Endothelial cell of umbilical vein (primary cell): ENCODE results near the gene GPR18. TPM values are rescaled to one million over a fixed set of nuclear protein-coding genes. Genes with fewer than 3 reads are reported as not detected.

Experiments used
- BruUV-seq: library from RNA; stranded (reverse); fragments of 400-500 nt; replicated peaks from 2 replicates; lab custom pipeline; 2021; lab: Mats Ljungman, UMichigan
- CTCF ChIA-PET: fragments of 300-600, 350-600 bp; sonication (Branson Sonifier 250); formaldehyde crosslinking; loops from one replicate; lab custom pipeline; 2021; ENCODE audit warnings: antibody characterized with exemption, inconsistent platforms; lab: Charles Lee
- POLR2A ChIA-PET: fragments of 300-600, 350-600 bp; sonication (Branson Sonifier 250); formaldehyde crosslinking; loops from one replicate; lab custom pipeline; 2021; ENCODE audit warnings: antibody characterized with exemption, inconsistent platforms; lab: Charles Lee
- DNase-seq: peaks from one replicate; pipeline ENCODE4 v3.0.0-alpha.2; 2011; ENCODE audit warnings: low read depth, low spot score
- FAIRE-seq: peaks from 2 replicates; lab custom pipeline; 2011; peaks lifted over from hg19 to GRCh38; lab: Jason Lieb, UNC
- H2AFZ ChIP-seq: 2 replicates; pipeline ENCODE4 v1.6.0; 2012; ENCODE audit warnings: low read depth, low read length, control low read depth, inconsistent platforms
- H3K27ac ChIP-seq: 2 replicates; pipeline ENCODE4 v1.5.1; 2011; ENCODE audit warnings: low read depth, mild to moderate bottlenecking, control low read depth, low read length, moderate library complexity; ENCODE audit not compliant: insufficient read depth
- H3K27me3 ChIP-seq, 2 experiments: 2 replicates each; pipeline versions ENCODE4 v1.6.0 to v1.6.1; 2011; ENCODE audit warnings: low read length in 2 of 2, mixed read lengths in 1 of 2; ENCODE audit not compliant: control insufficient read depth in 2 of 2, insufficient read depth in 2 of 2
- H3K36me3 ChIP-seq, 2 experiments: 2 replicates in 1 of 2; 3 replicates in 1 of 2; pipeline ENCODE4 v1.5.1; 2011; ENCODE audit warnings: low read length in 2 of 2, mild to moderate bottlenecking in 1 of 2, moderate library complexity in 1 of 2; ENCODE audit not compliant: control insufficient read depth in 2 of 2, insufficient read depth in 2 of 2; ENCODE audit errors: extremely low read depth in 1 of 2
- H3K4me1 ChIP-seq: 3 replicates; pipeline ENCODE4 v1.5.1; 2011; ENCODE audit warnings: mild to moderate bottlenecking, low read length; ENCODE audit not compliant: control insufficient read depth, insufficient read depth; ENCODE audit errors: extremely low read depth
- H3K4me2 ChIP-seq: 2 replicates; pipeline ENCODE4 v1.6.1; 2011; ENCODE audit warnings: low read length, control low read depth, mixed read lengths; ENCODE audit not compliant: insufficient read depth
- H3K4me3 ChIP-seq, 3 experiments: fragments of 200-600 bp in 1 of 3; sonication (generic), shearing (Covaris generic) in 1 of 3; replicated peaks in 1 of 3; 2 replicates each; pipeline ENCODE4 v1.5.1; 2011 to 2016; ENCODE audit warnings: control low read depth in 3 of 3, low read length in 3 of 3, mild to moderate bottlenecking in 2 of 3, inconsistent platforms in 1 of 3, low read depth in 1 of 3, moderate library complexity in 1 of 3; ENCODE audit not compliant: insufficient read depth in 1 of 3
- H3K79me2 ChIP-seq: 2 replicates; pipeline ENCODE4 v1.6.0; 2012; ENCODE audit warnings: low read length, inconsistent platforms; ENCODE audit not compliant: control insufficient read depth, insufficient read depth
- H3K9ac ChIP-seq: replicated peaks from 2 replicates; pipeline ENCODE3; 2011; ENCODE audit warnings: low read length, control low read depth; ENCODE audit not compliant: insufficient read depth; ENCODE audit errors: extremely low read depth
- H3K9me1 ChIP-seq: replicated peaks from 3 replicates; pipeline ENCODE4 v1.6.0; 2011; ENCODE audit warnings: mild to moderate bottlenecking, low read length; ENCODE audit not compliant: control insufficient read depth, insufficient read depth; ENCODE audit errors: extremely low read depth
- H3K9me3 ChIP-seq: replicated peaks from 2 replicates; pipeline ENCODE4 v1.5.1; 2012; ENCODE audit warnings: low read length, inconsistent platforms; ENCODE audit not compliant: control insufficient read depth, insufficient read depth
- H4K20me1 ChIP-seq: replicated peaks from 2 replicates; pipeline ENCODE3; 2011; ENCODE audit warnings: mild to moderate bottlenecking, low read length; ENCODE audit not compliant: control insufficient read depth, insufficient read depth; ENCODE audit errors: extremely low read depth
- CTCF ChIP-seq, 2 donors: IDR thresholded peaks; 1 replicate in 1 of 2; 2 replicates in 1 of 2; pipeline ENCODE4 v1.5.1; 2011; ENCODE audit warnings: low read length in 2 of 2, mild to moderate bottlenecking in 2 of 2, moderate library complexity in 2 of 2, control low read depth in 1 of 2, inconsistent platforms in 1 of 2, low read depth in 1 of 2; ENCODE audit not compliant: insufficient read depth in 1 of 2; ENCODE audit errors: extremely low read depth in 1 of 2
- EZH2 ChIP-seq: IDR thresholded peaks from 2 replicates; pipeline ENCODE4 v1.6.1; 2012; ENCODE audit warnings: borderline replicate concordance, low read depth, mild to moderate bottlenecking, moderate library complexity, low read length, inconsistent platforms; ENCODE audit not compliant: severe bottlenecking
- FOS ChIP-seq: IDR thresholded peaks from 2 replicates; pipeline ENCODE4 v1.6.1; 2011; ENCODE audit warnings: mild to moderate bottlenecking, low read length, moderate library complexity, borderline replicate concordance; ENCODE audit not compliant: insufficient read depth
- GATA2 ChIP-seq: IDR thresholded peaks from 2 replicates; pipeline ENCODE4 v1.7.0; 2011; ENCODE audit warnings: low read depth, mild to moderate bottlenecking, moderate library complexity, mixed read lengths, low read length; ENCODE audit not compliant: insufficient read length, insufficient read depth
- JUN ChIP-seq: IDR thresholded peaks from 2 replicates; pipeline ENCODE4 v1.6.1; 2011; ENCODE audit warnings: borderline replicate concordance, low read depth; ENCODE audit not compliant: insufficient read length, insufficient read depth
- MYC ChIP-seq: IDR thresholded peaks from one replicate; pipeline ENCODE4 v1.6.1; 2011; ENCODE audit warnings: mild to moderate bottlenecking, low read depth, low read length
- POLR2A ChIP-seq: IDR thresholded peaks from 2 replicates; pipeline ENCODE4 v1.6.1; 2012; ENCODE audit warnings: low read depth, mild to moderate bottlenecking, control low read depth, low read length
- POLR2AphosphoS5 ChIP-seq: IDR thresholded peaks from 2 replicates; pipeline ENCODE4 v1.6.1; 2012; ENCODE audit warnings: low read depth, mild to moderate bottlenecking, control low read depth, low read length, moderate library complexity; ENCODE audit not compliant: insufficient read depth
- dilution Hi-C: fragments of 300-500 bp; cut with MboI; formaldehyde crosslinking; loops from one replicate; pipeline ENCODE4 v1.15.0; 2019; ENCODE audit warnings: low sequenced_read_pairs; ENCODE audit not compliant: extremely low pct_ligation_motif_present
- intact Hi-C: fragments of 100-400 bp; cut with micrococcal nuclease; formaldehyde crosslinking; loops from one replicate; pipeline ENCODE4 v1.10.0; 2022
- polyA plus RNA-seq, 4 experiments: library from polyadenylated mRNA; depleted of rRNA in 3 of 4; stranded (reverse) in 3 of 4; unstranded in 1 of 4; fragments of >200 nt; gene quantifications; 2 replicates each; pipeline versions ENCODE4 v1.2.1 to v1.2.3, GENCODE V29; 2011 to 2012; ENCODE audit warnings: missing spikeins in 1 of 4
- total RNA-seq: library from RNA; stranded (reverse); gene quantifications from 2 replicates; pipeline ENCODE4 v1.2.3, GENCODE V29; 2021
- TF ChIP-seq, protein P1 (sequence below): IDR thresholded peaks from 2 replicates; pipeline ENCODE4 v1.6.1; 2011; ENCODE audit not compliant: insufficient read depth, insufficient read length

Gene GPR18
- total and polyA plus RNA-seq, 2 donors (not counting 3 experiments of a cell fraction or from before 2014, with no cell fraction given) = not detected

DNA sequence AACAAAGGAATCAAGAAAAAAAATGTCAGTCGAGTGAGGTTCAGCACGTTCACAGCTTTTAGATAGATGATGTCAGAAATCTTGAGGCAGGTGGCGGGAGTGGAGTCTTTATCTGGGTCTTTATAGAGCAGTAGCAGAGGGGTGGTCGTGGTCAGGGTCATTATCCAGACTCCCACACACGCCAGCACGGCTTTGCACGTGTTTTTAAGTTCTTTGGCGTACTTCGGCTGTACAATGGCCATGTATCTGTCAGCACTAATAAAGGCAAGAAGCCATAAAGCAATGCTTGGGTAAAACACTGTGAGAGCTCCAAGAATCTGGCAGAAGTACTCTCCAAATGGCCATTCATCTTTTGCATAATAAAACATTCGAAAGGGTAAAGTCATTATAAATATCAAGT is 2.9 kb downstream of the GPR18 start:
- CTCF ChIA-PET = interaction anchor here (0.8 to 2.7 kb wide), 3 partner anchors 11 to 79 kb away, joined by 3 to 14 read pairs (median 7); no protein-coding TSS in a partner anchor
- Histone ChIP-seq H3K4me2 (no peak overlapping the region), H3K27me3 (no peaks in the 10 kb centered on the region), H3K79me2 (no peaks in the 10 kb centered on the region), H3K36me3 (peaks cover 0 to 2% of the 10 kb centered on the region in 2 experiments), H3K9me3 (no peaks in the 10 kb centered on the region), H4K20me1 (no peaks in the 10 kb centered on the region), H2AFZ (no peak overlapping the region), H3K9ac (no peak overlapping the region), H3K9me1 (no peaks in the 10 kb centered on the region), H3K4me3 (no peak overlapping the region), H3K4me1 (peaks cover 9% of the 10 kb centered on the region), H3K27ac (no peak overlapping the region)
- POLR2A ChIA-PET = no interaction called here
- no peak for DNase-seq
- no peak for FAIRE-seq
- TF ChIP-seq POLR2A (no peak), FOS (no peak), CTCF (IDR thresholded peaks at IDR 0.05; ENCODE audit: extremely low read depth in 1 of 2, insufficient read depth in 1 of 2, low read depth in 1 of 2, low read length in 2 of 2) (no peak), MYC (no peak), POLR2AphosphoS5 (no peak), GATA2 (no peak), EZH2 (no peak), JUN (no peak)
- TF ChIP-seq, protein P1, sequence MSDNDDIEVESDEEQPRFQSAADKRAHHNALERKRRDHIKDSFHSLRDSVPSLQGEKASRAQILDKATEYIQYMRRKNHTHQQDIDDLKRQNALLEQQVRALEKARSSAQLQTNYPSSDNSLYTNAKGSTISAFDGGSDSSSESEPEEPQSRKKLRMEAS = no peak
- intact Hi-C loops (no loop called here), dilution Hi-C loops (loop anchor here (25.0 kb wide), 1 partner anchor 93 kb away; no protein-coding TSS in a partner anchor)
- no TSS peak for BruUV-seq
